ENCODE data around the gene ATOH8.
A peak's percentile ranks its signal among the peaks of the same experiment; 100 is the strongest.

The ATOH8 gene

DNA sequence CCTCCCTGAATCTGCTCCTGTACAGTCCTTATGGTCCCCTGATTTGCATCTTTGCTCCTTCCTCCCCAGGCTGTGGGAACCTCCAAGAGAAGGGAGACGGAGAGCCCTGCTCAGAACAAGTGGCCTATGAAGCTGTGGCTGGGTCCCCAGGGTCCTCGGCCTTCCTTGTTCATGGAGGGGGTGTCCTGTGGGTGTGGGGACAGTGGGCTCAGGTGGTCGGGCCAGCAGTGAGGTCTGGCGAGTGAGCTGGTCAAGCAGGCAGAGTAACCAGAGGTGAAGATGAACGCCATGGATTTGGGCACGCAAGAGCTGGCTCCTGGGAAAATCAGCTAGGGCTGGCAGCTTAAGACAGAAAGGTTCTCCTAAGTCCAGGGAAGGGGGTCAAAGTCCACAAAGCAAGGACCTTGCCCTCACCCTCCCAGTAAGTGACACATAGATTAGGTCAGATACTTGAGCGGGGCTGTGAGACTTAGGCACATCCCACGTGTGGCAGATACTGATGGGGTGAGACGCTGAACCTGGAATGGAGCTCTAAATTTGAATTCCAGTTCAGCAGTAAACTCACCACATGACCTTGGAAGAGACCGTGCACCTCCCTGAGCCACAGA, 34.8 kb upstream of the ATOH8 start:
- no peak for DNase-seq

- DNase-seq = no peak
Measured at GRCh38 chr2:85719609-85720240, 34.1 kb upstream of the ATOH8 start.

- no peak for DNase-seq
Measured at GRCh38 chr2:85720533-85720932, 33.3 kb upstream of the ATOH8 start.

DNA sequence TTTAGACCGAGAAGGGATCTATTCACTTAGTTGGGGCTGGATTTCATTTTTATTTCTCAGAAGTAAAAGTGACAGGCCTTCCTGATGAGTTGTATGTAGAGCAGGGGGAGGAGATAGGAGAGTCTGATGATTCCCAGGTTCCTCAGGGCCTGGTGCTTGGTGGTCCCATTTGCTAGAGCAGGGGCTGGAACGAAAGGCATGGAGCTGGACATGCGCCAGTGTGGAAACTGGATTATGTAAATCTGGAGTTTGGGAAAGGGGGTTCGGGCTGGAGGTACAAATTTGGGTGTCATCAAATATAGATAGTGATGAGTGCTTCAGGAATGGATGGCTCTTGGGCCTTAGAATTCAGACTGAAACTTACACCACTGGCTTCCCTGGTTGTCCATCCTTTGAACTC, 32.1 kb upstream of the ATOH8 start:
- DNase-seq = no peak

DNA sequence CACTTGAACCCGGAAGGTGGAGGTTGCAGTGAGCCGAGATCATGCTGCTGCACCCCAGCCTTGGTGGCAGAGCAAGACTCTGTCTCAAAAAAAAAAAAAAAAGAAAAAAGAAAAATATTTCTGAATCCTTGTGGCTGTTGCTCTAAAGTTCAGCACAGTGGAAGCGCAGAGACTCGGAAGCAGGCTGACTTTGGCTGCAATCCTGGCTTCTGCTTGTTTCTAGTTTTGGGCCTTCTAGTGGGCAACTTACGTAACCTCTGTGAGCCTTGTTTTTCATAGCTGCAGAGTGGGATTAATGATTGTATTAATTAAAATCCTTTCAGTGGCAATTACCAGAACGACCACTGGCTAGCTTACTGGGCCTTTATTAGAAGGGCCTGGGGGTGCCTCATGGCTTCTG, 31.3 kb upstream of the ATOH8 start:
- no peak for DNase-seq

- DNase-seq = no peak
Measured at GRCh38 chr2:85723707-85724360, 30.0 kb upstream of the ATOH8 start.

GRCh38 chr2:85724731-85725181, 29.0 kb upstream of the ATOH8 start:
- peak; percentile 29 for DNase-seq

DNA sequence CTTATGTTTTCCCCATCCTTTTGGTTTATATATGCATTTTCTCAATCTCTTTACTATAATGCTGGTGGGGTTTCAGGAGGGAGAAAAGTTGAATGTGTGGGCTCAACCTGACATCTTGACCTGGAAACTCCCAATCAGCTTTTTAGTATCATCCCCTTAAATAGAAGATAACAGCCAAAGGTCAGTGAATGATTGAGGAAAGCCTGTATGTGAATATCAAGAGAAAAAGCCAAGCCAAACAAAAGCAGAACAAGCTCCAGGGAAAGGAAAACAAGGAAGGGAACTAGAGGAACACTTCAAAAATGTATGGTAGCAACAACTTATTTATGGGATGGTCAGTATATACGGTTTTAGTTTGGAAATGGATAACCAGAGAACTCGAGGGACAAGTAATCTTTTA, 28.3 kb upstream of the ATOH8 start:
- DNase-seq = no peak

GRCh38 chr2:85727798-85728197, 26.0 kb upstream of the ATOH8 start:
- DNase-seq = no peak

GRCh38 chr2:85728342-85728741, 25.4 kb upstream of the ATOH8 start:
- no peak for DNase-seq

GRCh38 chr2:85728883-85729824, 24.6 kb upstream of the ATOH8 start:
- peak; percentile 91 for DNase-seq

DNA sequence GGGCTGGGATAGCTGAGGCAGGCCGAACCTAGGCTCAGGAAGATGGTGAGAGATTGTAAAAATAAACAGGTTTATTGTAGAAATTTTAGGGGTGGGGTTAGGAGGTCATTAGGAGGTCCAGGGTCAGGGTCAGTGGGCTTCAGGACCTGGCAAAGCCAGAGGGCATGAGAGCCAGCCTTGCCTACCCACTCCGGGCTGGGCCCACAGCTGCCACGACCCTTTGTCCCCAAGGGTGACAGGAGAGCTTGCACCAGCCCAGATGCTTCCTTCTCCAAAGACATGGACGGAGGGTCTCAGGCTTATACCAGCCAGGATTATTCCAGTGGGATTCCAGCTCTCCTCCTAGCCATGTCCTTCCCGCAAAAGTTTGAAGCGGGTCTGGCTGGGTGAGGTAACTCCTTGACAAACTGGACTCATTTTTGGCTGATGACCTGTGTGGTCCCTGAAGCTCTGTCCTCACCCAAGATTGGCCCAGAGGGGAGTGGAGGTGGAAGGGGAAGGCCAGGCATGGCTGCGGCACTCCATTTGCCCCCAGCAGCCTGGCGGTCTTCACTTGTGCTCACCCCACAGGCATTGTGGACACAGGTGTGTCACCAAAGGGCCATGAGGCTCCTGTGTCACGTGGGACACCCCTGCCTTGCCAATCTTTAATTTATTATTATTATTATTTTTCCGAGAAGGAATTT, 23.8 kb upstream of the ATOH8 start:
- DNase-seq = no peak

- no peak for DNase-seq
Measured at GRCh38 chr2:85730686-85731230, 23.0 kb upstream of the ATOH8 start.

GRCh38 chr2:85731606-85732005, 22.2 kb upstream of the ATOH8 start:
- no peak for DNase-seq

- DNase-seq = no peak
Measured at GRCh38 chr2:85732467-85733120, 21.2 kb upstream of the ATOH8 start.

GRCh38 chr2:85733121-85733960, 20.4 kb upstream of the ATOH8 start:
- DNase-seq = no peak

GRCh38 chr2:85734015-85734414, 19.8 kb upstream of the ATOH8 start:
- no peak for DNase-seq

DNA sequence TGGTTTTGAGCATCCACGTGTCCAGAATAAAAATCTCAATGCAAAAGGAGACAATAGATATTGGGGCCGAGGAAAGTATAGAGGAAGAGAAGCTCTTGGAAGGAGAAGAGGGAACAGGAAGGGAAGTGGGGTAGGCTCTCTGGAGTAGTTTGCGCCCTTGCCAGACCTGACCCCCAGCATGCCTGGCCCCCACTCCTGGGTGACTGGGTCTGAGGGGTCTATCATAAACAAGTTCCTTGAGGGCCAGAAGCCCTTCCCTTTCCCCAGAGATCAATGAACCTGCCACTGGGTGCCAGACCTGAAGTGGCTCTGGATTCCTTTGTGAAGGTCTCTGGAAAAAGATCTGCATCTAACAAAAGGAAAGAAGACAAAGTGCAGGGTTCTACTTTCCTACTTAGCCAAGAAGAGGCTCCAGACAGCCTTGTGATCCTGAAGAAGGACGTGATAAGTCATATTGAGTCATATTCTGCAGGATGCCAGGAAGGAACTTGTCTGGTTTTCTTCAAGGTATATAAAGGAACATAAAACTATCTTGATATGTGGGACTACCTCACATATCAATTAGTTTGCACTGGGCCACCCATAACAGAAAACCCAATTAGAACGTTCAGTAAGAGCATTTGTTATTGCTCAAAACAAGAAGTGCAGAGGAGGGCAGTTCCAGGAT, 18.7 kb upstream of the ATOH8 start:
- no peak for DNase-seq

DNA sequence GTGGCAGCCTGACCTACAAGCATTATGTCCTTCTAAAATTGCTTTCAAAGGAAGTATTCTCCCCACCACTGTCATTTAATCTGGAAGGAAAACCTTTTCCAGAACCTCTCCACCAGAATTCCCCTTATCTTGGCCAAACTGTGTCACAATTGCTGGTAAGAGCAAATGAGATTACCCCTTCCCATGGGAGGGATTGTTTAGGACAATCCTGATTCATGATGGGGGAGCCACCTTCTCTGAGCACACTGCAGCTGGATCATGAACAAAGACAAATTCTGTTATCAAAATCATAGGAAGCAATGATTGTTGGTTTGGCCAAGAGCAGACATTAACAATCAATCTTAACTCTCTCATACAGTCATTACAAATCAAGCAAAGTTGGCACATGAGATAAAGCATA, 18.1 kb upstream of the ATOH8 start:
- no peak for DNase-seq
